ENCODE measurements around the gene VPS16. TPM values are rescaled to one million over a fixed set of nuclear protein-coding genes. Genes with fewer than 3 reads are reported as not detected.

Gene VPS16
- total and polyA plus RNA-seq, 2 of the 4 experiments (the other 2 are of a cell fraction): 38.7 to 48.0 TPM

GRCh38 chr20:2796011-2796660 lies 44.4 kb upstream of the VPS16 start:
- no peak for DNase-seq
- Histone ChIP-seq H3K18ac (ENCODE audit: low read depth, low read length) (no peak overlapping the region), H2BK120ac (ENCODE audit: low read depth, low read length) (no peak overlapping the region), H3K56ac (ENCODE audit: extremely low read depth, insufficient read depth, low read length) (no peak overlapping the region), H3K27me3 (ENCODE audit: control insufficient read depth, insufficient read depth, low read length) (peaks cover 40% of the 10 kb centered on the region), H4K91ac (ENCODE audit: insufficient read depth, low read depth, low read length) (no peak overlapping the region), H2AK9ac (replicated peaks; ENCODE audit: low read depth, low read length, poor library complexity) (no peak overlapping the region), H3K9ac (ENCODE audit: low read depth, low read length) (no peak overlapping the region), H3K23ac (ENCODE audit: low read depth, low read length) (no peak overlapping the region), H3K4me2 (ENCODE audit: low read depth, low read length) (no peak overlapping the region), H4K8ac (ENCODE audit: low read depth in 2 of 2, low read length in 2 of 2) (no peak overlapping the region), H2BK5ac (ENCODE audit: low read depth, low read length, poor library complexity, severe bottlenecking) (no peak overlapping the region), H2AFZ (replicated peaks; ENCODE audit: low read length, poor library complexity) (no peak overlapping the region), H3K4me3 (ENCODE audit: insufficient read depth, low read depth, low read length) (no peak overlapping the region), H2BK20ac (ENCODE audit: low read depth, low read length) (no peak overlapping the region), H3K4me1 (ENCODE audit: control insufficient read depth, insufficient read depth, low read length) (no peaks in the 10 kb centered on the region; the same call in 1 of the 2 replicates), H3K27ac (ENCODE audit: insufficient read depth, low read length) (no peak overlapping the region), H3K14ac (replicated peaks; ENCODE audit: low read depth, low read length) (no peak overlapping the region), H3K79me1 (ENCODE audit: low read depth in 1 of 2, low read length in 2 of 2) (no peaks in the 10 kb centered on the region), H4K5ac (ENCODE audit: low read depth, low read length) (no peak overlapping the region), H3K9me3 (ENCODE audit: control insufficient read depth, insufficient read depth, low read length) (0 out of 2 replicates have a peak, but pooled peaks cover 2% of the 10 kb centered on the region), H3K36me3 (ENCODE audit: control insufficient read depth, insufficient read depth, low read length) (no peaks in the 10 kb centered on the region; the same call in 1 of the 2 replicates), H3K4ac (ENCODE audit: low read depth, low read length) (no peak overlapping the region), H4K20me1 (ENCODE audit: insufficient read depth, low read length) (no peaks in the 10 kb centered on the region), H2AK5ac (ENCODE audit: low read depth, low read length) (no peak overlapping the region), H2BK15ac (ENCODE audit: low read depth, low read length) (no peak overlapping the region), H3K9me1 (ENCODE audit: insufficient read depth, low read length) (no peaks in the 10 kb centered on the region)
- POLR2A ChIA-PET (ENCODE audit: unreplicated experiment): interaction anchor here (0.5 kb wide), 1 partner anchor 9 kb away, joined by 3 read pairs; no protein-coding TSS in a partner anchor
- CTCF ChIA-PET: interaction anchor here (0.6 kb wide), 1 partner anchor 16 kb away, joined by 3 read pairs; no protein-coding TSS in a partner anchor
- dilution Hi-C loops (cut with HindIII; ENCODE audit: low sequenced_read_pairs, unreplicated experiment): no loop called here
- 98% methylated on average over 7 of the region's 20 CpGs; no CpG with 5 or more reads in 1 of the 2 experiments for WGBS, 2 experiments (ENCODE audit: extremely low coverage in 2 of 2, insufficient read length in 1 of 2)
- intact Hi-C loops (cut with micrococcal nuclease): no loop called here
- no TSS peak for BruUV-seq (replicated peaks)
- in situ Hi-C loops (cut with MboI; ENCODE audit: low sequenced_read_pairs): no loop called here
- TF ChIP-seq NFE2L2 (IDR thresholded peaks at IDR 0.05; ENCODE audit: low read depth, low read length) (no peak), BHLHE40 (IDR thresholded peaks at IDR 0.05; ENCODE audit: low read depth, low read length) (no peak), CHD1 (IDR thresholded peaks at IDR 0.05; ENCODE audit: low read depth, low read length) (no peak), ELK1 (IDR thresholded peaks at IDR 0.05; ENCODE audit: borderline replicate concordance, low read depth, low read length) (no peak), CTCF (conservative IDR thresholded peaks at IDR 0.05; ENCODE audit: low read depth, low read length) (no peak), RFX5 (IDR thresholded peaks at IDR 0.05; ENCODE audit: low read depth, low read length) (no peak), POLR2A (IDR thresholded peaks at IDR 0.05; ENCODE audit: low read depth, low read length) (no peak), MXI1 (IDR thresholded peaks at IDR 0.05; ENCODE audit: borderline replicate concordance, low read depth, low read length) (no peak), FOS (IDR thresholded peaks at IDR 0.05; ENCODE audit: low read depth, low read length) (no peak), CEBPB (IDR thresholded peaks at IDR 0.05; ENCODE audit: low read depth, low read length) (no peak), USF2 (IDR thresholded peaks at IDR 0.05; ENCODE audit: low read depth, low read length) (no peak), SMC3 (IDR thresholded peaks at IDR 0.05; ENCODE audit: low read depth, low read length) (no peak)
- ATAC-seq (ENCODE audit: low read depth): no peak
